ENCODE data around the gene CCDC60. TPM values are rescaled to one million over a fixed set of nuclear protein-coding genes. Genes with fewer than 3 reads are reported as not detected.

CCDC60 gene
- total RNA-seq, 1 donor from 2014 or later: 2.3 TPM

GRCh38 chr12:119480551-119480950 lies 146.0 kb downstream of the CCDC60 start:
- Mint-ChIP-seq H3K4me3 (no peak overlapping the region), H3K36me3 (no peaks in the 10 kb centered on the region), H3K4me1 (ENCODE audit: unreplicated experiment) (no peaks in the 10 kb centered on the region), H3K9me3 (no peaks in the 10 kb centered on the region), H3K27me3 (peaks cover 9% of the 10 kb centered on the region), H3K27ac (no peak overlapping the region)
- TF ChIP-seq CTCF (conservative IDR thresholded peaks at IDR 0.05): no peak
- DNase-seq (ENCODE audit: extremely low spot score, unreplicated experiment): no peak

DNA sequence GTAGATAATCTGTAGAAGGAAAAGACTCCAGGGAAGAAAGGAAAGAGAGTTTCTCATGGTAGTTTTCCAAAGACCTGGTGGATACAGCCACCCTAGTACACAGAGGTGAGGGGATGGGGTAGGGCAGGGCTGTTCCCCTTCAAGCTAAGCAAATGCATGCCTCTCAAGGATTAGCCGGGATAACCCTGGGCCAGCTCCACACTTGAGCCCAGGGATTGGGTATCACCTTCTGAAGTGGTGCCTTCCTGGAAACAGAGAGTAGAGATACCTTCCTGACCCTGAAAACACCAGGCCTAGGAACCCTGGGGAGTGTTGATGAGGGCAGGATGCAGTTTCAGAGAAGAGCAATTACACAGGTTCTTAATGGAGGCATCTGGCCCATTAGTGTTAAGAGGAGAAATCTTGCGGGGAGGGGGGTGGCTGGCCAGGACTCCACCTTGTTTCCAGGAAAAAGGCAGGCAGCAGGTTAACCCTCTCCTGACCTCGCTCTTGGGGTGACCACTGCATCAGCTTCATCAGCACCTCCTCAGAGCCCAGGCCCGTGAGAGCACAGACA lies 152.1 kb downstream of the CCDC60 start:
- Mint-ChIP-seq H3K4me3 (no peak overlapping the region), H3K9me3 (no peaks in the 10 kb centered on the region), H3K4me1 (ENCODE audit: unreplicated experiment) (no peaks in the 10 kb centered on the region), H3K27ac (no peak overlapping the region), H3K36me3 (no peaks in the 10 kb centered on the region), H3K27me3 (peaks cover 8% of the 10 kb centered on the region)
- DNase-seq (ENCODE audit: extremely low spot score, unreplicated experiment): no peak
- TF ChIP-seq CTCF (conservative IDR thresholded peaks at IDR 0.05): no peak

GRCh38 chr12:119491814-119492213 lies 157.3 kb downstream of the CCDC60 start:
- Mint-ChIP-seq H3K9me3 (no peaks in the 10 kb centered on the region), H3K27me3 (peaks cover 20% of the 10 kb centered on the region), H3K4me3 (no peak overlapping the region), H3K27ac (no peak overlapping the region), H3K4me1 (ENCODE audit: unreplicated experiment) (no peaks in the 10 kb centered on the region), H3K36me3 (no peaks in the 10 kb centered on the region)
- no peak for TF ChIP-seq CTCF (conservative IDR thresholded peaks at IDR 0.05)
- DNase-seq (ENCODE audit: extremely low spot score, unreplicated experiment): no peak

- no peak overlapping the region for H3K27ac Mint-ChIP-seq
- no peak for TF ChIP-seq CTCF (conservative IDR thresholded peaks at IDR 0.05)
- no peak overlapping the region for H3K4me3 Mint-ChIP-seq
- H3K27me3 Mint-ChIP-seq: peaks cover 39% of the 10 kb centered on the region
- DNase-seq (ENCODE audit: extremely low spot score, unreplicated experiment): no peak
- no peaks in the 10 kb centered on the region for H3K9me3 Mint-ChIP-seq
- no peaks in the 10 kb centered on the region for H3K4me1 Mint-ChIP-seq (ENCODE audit: unreplicated experiment)
- H3K36me3 Mint-ChIP-seq: no peaks in the 10 kb centered on the region
Observed at GRCh38 chr12:119500209-119500608, 165.7 kb downstream of the CCDC60 start.

DNA sequence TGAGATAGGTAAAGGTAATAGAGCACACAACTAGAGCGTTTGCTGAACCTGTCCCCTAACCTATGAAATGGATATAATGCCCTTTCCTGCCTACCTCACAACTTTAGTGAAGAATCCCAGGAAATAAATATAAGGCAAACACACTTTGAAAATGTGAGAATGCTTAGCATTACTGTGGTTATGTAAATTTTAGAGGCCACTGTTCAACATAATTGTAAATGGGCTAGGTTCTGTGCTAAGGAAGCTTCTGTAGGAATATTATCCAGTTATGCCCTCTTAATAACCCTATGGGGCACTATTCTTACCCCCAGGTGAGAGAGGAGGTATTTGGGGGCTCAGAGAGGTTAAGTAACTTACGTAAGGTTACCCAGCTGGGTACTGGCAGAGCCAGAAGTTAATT lies 166.5 kb downstream of the CCDC60 start:
- H3K9me3 Mint-ChIP-seq: no peaks in the 10 kb centered on the region
- H3K4me3 Mint-ChIP-seq: no peak overlapping the region
- DNase-seq (ENCODE audit: extremely low spot score, unreplicated experiment): no peak
- H3K36me3 Mint-ChIP-seq: no peaks in the 10 kb centered on the region
- no peaks in the 10 kb centered on the region for H3K4me1 Mint-ChIP-seq (ENCODE audit: unreplicated experiment)
- peaks cover 39% of the 10 kb centered on the region for H3K27me3 Mint-ChIP-seq
- no peak for TF ChIP-seq CTCF (conservative IDR thresholded peaks at IDR 0.05)
- H3K27ac Mint-ChIP-seq: no peak overlapping the region

DNA sequence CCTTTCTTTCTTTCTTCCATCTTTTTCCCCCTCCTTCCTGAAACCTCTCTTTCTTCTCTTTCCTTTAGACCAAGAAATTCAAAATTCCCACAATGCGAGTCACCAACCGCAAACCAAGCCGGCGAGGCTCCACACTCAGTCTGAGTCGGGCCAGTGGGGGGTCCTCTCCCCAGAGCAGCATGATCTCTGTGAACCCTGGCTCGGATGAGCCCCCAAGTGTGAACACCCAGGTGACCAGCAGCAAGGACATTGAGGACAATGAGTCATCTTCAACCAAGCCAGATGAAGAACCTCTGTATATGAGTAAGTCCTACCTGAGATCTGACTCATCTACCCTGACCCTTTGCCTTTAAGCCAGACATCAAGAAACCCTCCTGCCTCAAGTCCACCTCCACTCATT lies 170.5 kb downstream of the CCDC60 start:
- Mint-ChIP-seq H3K4me3 (no peak overlapping the region), H3K4me1 (ENCODE audit: unreplicated experiment) (no peaks in the 10 kb centered on the region), H3K36me3 (no peaks in the 10 kb centered on the region), H3K27me3 (peaks cover 3% of the 10 kb centered on the region), H3K9me3 (no peaks in the 10 kb centered on the region), H3K27ac (no peak overlapping the region)
- no peak for TF ChIP-seq CTCF (conservative IDR thresholded peaks at IDR 0.05)
- no peak for DNase-seq (ENCODE audit: extremely low spot score, unreplicated experiment)
